Cerebellar cortex (tissue), 1 donor: ENCODE measurements around the gene UPK3BL1.
A peak's percentile ranks its signal among the peaks of the same experiment; 100 is the strongest.
"Not testable (repeated sequence)": the region's sequence is repeated elsewhere in the genome, so short reads cannot be mapped to it uniquely, and the experiment has no call there.

ENCODE experiments used
- DNase-seq: peaks from one replicate; pipeline ENCODE4 v3.0.0-alpha.2; 2015; ENCODE audit warnings: low spot score

The UPK3BL1 gene

DNA sequence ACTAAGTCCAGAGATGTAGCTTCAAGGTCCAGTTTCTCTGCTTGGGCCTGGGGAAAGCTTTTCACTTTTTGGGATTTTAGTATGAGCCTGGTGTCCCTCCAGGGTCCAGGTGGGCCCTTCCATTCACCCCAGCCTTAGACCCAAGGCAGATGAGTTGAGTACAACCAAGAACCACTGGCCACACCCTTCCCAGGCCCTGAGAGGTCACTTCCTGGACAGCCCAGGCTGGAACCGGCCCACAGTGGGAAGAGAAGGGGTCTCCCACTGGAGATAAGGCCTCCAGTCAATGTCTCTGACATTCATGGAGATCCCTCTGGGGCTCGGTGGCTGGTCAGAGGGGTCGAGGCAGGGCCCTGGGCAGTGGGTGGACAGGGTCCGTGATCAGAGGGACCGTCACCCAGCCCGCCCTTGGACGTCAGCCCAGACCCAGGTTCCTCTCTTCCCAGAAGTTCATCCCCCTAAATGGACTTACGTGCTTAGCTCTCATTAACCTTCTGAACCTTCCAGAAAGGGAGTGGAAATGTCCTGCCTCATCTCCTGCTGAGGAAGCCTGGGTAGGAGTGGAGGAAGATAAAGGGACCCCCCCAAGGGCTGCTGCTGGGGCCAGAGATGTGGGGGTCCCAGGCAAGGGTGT is 15.2 kb downstream of the UPK3BL1 start:
- not testable (repeated sequence) for DNase-seq

DNA sequence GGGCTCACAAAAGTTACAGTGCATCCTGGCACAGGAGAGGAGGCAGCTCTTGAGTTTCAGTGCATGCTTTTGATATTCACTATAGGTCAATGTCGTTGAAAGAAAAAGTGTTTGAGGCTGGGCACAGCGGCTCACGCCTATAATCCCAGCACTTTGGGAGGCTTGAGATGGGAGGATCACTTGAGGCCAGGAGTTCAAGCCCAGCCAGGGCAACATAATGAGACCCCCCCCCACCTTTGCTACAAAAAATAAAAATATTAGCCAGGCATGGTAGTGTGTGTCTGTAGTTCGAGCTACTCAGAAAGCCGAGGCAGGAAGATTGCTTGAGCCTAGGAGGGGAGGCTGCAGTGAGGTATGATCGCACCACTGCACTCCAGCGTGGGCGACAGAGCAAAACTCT is 24.5 kb downstream of the UPK3BL1 start:
- DNase-seq, result not testable (repeated sequence)

DNA sequence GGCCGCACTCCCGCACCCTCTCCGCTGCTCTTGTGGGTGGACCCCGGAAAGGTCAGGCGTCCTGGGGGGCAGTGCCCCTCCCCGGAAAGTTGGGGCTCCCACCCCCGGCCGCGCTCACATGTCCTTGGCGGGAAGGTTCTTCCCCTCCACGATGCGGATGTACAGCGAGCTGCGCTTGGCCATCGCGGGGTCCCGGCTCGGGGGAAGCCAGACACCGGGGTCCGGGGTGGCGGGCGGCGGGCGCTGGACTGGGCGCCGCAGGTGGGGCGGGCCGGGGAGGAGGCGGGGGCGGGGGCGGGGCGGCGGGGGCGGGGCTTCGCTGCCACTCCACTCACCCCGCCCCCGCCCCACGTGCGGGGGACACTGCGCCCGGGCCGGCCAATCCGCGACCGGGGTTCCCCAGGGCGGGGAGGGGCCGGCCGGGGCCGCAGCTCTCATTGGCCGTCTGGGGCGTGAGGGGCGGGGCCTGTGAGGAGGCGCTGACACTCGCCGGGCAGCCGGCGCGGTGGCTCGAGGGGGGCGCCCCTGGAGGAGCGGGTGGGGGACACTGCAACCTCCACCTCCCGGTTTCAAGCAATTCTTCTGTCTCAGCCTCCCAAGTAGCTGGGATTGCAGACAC is 26.0 kb downstream of the UPK3BL1 start, which contains the start of gene RASA4:
TSS of gene RASA4 (minus strand) at position 250 of the 619 bp plus-strand sequence. CDS start at position 183, 67 bp downstream.
- DNase-seq, result peak; percentile 2

DNA sequence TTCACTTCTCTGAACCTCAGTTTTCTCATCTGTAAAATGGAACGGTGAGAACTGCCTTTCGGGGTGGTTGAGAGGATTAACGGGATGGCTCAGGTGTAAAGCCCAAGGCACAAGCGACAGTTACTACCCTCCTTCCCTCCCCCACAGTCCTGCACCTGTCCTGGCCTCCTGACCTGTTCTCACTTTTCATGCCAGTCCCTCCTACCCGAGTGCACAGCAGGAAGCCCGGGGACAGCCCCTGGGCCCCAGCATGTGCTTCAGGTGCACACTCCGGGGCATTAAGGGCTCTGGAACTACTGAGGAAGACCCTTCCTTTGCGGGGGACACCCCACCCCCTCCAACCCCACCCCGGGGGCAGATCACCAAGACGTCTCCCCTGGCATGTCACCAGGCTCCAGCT is 26.7 kb downstream of the UPK3BL1 start:
- DNase-seq, result not testable (repeated sequence)

DNA sequence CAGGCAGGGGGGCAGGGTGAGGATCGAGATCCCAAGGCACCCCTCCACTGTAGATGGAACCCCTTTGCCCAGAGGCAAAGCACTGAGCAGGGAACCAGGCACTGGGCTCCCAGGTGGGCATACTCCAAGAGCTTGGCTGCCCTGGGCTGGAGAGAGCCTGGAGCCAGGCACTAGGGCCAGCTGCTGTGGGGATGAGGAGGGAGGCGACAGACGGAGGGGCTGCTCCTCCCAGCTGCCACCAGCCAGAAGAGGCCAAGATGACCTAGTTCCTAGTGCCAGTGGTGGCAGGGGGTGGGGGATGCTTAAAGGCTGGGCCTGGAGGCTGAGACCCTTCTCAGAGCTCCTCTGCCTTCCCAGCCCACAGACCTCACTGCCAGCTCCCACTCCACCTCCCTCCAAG is 27.7 kb downstream of the UPK3BL1 start:
- not testable (repeated sequence) for DNase-seq

DNA sequence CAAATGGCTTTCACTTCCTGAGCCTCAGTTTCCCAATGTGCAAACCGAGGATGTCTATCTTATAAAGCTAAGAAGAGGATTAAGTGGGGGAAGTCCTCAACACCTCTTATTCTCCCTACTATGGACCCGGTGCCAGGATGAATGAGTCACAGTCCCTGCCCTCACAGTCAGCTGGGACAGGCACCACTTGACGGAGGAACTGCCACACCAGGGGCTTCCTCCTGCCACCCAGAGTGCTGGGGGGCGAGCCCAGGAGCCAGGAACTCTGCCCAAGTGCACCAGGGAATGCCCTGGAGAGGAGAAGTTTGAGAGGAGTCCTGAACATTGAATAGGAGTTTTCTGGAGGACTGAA is 28.3 kb downstream of the UPK3BL1 start:
- DNase-seq, result not testable (repeated sequence)

DNA sequence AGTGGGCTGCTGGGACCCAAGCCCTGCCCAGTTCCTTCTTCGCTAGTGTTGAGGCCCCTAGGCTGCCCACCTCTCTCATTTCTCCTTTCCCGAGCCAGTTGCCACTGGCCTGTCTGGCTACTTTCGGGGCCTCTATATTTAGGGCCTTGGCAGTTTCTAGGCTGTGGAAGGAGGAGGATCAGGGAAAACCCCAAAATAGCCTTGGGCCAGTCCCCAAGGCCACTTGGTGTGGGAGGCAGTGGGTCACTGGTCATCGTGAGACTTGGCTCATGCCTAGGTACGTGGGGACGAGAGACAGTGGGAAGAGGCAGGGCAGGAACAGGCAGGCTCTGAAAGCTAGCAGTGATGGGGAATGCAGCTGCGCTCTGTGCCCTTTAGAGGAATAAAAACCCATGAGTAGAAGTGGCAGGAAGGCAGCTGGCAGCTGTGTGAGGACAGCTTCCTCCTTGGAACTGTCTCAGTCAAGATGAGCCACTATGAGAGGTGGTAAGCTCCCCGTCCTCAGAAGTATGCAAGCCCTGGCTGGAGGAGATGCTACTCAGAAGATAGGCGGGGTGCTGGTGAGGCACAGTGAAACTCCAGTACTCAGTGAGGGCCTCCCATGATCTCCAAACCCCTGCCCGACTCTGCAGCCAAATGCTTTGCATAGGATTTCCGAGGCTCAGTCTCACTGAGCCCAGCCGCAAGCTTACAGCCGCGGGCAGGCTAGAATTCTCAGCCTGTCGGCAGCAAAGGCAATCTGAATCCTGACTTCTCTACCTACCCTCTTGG is 28.8 kb downstream of the UPK3BL1 start:
- not testable (repeated sequence) for DNase-seq

DNA sequence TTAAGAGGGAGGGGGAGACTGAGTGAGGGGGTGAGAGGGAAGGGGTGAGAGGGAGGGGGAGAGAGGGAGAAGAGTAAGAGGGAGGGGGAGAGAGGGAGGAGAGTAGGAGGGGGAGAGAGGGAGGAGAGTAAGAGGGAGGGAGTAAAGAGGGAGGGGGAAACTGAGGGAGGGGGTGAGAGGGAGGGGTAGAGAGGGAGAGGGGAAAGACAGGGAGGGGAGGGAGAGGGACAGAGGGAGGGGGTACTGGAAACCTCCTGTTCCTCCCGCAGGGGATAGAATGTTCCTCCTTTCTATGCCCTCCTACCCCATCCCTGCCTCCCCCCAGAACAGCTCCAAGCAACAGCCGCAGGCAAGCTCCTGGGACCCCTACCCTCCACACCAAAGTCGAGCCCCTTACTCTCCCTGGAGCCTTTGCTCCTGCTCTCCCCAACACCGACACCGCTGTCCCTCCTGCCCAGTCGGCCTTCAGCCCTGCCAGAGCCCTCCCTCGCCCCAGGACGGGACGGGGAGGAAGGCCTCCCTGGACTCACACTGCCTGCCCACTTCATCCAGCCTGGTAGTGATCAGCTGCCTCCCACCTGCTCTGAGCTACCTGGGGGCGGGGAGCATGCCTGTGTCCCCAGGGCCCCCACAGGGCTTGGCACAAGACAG is 30.8 kb downstream of the UPK3BL1 start:
- peak; percentile 9 for DNase-seq

DNA sequence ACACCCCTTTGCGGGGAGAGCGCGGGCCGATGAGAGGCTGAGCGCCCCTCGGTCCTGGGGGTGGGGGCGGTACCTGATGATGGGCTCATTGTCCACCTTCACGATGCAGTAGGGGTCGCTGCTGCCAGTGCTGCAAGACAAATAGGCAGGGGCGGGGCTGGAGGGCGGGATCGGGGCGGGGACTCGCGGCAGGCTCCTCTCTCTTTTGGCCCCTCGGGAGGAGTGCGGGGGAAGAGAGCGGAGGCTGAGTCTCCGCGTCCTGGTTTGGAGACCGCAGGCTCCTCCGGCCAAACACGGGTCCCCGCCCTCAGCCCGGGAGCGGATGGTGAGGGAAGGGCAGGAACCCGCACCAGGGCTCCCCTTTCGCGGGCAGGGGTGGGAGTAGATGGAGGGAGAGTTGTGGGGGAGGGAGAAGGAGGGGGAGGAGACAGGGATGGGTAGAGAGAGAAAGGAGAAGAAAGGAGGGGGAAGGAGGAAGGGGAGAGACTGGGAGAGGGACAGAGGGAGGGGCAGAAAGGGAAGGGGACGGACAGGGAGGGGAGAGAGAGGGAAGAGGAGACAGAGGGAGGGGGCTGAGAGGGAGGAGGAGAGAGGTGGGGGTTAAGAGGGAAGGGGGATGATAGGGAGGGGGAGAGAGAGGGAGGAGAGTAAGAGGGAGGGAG is 31.4 kb downstream of the UPK3BL1 start:
- not testable (repeated sequence) for DNase-seq

DNA sequence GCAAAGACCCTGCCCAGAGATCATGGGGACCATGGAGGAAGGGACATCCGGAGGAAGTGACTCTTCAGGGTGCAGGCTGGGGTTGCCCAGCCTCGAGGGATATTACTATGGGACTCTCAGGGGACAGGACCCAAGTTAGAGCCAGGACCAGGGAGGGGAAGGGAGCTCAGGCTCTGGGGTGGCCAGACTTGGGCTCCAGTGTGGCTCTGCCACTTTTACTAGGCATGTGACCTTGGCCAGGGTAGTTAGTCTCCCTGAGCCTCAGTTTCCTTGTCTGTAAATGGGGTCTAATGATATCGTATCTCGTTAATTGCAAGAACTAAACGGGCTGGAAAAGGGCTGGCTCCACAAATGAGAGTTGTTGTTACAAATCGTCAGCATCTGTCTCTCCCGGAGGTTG is 32.1 kb downstream of the UPK3BL1 start:
- DNase-seq, result not testable (repeated sequence)

DNA sequence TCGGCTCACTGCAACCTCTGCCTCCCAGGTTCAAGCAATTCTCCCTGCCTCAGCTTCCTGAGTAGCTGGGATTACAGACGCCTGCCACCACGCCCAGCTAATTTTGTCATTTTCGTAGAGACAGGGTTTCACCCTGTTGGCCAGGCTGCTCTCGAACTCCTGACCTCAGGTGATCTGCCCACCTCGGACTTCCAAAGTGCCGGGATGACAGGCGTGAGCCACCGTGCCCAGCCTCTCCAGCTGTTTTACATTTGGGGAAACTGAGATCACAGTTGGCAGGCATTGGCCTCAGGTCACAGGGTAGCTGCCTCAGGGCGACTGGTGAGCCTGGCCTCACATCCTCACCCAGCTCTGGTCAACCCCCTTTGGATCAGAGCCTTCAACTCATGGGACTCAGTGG is 32.9 kb downstream of the UPK3BL1 start:
- not testable (repeated sequence) for DNase-seq

DNA sequence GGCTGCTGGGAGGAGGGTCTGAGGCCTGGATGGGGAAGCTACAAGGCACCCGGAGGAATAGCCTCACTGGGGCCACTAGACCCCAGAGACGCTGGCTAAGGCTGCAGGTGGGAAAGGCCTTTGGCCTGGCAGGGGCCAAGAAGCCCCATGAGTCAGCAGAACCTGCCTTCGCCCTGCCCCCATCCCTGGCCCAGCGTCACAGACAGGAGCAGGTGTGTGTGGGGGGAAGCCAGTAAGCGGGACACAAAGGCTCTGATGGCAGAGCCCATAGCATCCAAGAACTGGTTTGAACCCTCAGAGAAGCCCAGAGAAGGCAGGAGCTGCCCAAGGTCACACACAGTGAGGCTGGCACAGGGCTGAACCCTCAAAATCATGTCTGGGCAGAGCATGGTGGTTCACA is 35.7 kb downstream of the UPK3BL1 start:
- DNase-seq, result not testable (repeated sequence)

DNA sequence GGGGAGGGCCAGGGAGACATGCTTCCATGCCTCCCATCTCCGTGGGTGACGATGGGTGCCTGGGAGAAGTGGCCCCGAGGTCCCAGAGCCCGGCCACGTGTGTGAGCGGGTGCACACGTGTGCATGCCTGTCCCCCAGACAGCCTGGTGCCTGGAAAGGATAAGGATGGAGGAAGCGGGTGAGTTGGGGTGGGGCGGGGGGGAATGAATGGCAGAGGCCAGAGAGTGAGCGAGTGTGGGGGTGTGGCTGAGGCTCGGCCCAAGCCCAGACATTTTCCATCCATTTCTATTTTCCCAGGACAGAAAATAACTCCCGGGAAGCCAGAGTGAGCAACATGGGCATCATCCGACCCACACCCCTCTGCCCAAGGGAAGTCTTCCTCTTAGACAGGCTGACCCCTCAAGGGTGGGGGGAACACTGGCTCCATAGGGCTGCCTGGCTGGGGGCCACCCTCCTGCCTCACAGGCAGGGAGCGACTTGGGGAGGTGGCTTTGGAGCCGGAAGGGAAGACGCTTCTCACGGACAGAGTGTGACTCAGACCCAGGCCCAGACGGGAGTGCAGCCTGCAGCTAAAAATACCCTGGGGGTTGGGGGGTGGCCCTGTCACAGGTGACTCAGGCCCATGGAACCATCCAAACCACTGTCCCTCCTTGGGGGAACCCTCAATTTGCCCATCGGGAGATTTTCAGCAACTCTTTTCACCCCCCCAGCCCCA is 38.0 kb downstream of the UPK3BL1 start:
- not testable (repeated sequence) for DNase-seq

DNA sequence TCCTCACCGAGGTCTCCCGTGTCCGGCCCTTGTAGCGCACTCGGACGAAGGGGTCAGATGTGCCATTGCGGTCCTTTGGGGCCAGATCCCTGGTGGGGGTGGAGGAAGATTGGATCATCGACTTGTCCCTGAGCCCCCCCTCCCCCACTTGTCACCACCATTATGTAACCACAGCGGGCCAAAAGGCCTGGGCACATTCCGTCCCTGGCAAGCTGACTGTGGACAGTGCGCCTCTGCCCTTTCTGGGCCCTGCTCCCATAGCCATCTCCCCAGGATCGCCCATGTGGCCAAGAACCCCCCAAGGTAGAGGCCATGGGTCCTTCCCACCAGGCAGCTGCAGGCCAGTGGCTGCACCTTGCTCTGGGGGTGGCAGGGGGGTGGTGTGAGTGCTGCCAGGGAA is 40.3 kb downstream of the UPK3BL1 start:
- not testable (repeated sequence) for DNase-seq

DNA sequence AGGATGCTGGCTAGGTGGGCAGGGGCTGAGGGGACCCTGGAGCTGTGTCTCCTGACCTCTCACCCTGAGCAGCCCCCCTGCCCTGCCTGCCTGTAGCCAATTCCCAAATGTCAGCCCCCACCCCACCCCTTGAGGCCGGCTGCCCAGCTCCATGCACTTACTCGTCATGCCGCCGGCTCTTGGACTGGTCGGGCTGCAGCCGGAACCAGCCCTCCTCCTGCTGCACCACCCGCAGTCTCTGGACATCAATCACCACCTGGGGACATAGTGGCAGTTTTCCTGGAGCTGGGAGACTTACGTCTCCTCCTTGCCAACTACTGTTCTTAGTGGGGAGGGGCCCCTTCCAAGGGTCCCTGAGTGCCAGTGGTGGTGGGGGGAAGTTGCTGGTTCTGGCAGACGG is 42.9 kb downstream of the UPK3BL1 start:
- not testable (repeated sequence) for DNase-seq

DNA sequence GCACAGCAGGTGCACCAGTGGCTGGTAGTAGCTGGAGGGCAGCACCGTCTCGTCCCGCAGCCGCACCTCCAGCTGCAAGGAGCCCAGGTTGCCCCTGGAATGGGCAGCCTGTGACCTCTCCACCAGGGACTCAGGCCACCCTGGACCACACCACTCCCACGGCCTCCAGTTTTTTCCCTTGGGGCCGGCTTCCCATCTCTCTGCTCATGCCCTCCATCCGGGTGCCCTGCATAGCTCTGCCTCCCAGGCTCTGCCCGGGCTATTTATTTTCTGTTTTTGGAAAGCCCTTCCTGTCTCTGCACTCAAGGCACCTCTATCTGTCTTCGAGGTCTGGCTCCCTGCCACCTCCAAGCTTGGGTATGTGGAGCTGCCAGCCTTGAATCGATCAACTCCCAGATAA is 46.6 kb downstream of the UPK3BL1 start:
- not testable (repeated sequence) for DNase-seq

DNA sequence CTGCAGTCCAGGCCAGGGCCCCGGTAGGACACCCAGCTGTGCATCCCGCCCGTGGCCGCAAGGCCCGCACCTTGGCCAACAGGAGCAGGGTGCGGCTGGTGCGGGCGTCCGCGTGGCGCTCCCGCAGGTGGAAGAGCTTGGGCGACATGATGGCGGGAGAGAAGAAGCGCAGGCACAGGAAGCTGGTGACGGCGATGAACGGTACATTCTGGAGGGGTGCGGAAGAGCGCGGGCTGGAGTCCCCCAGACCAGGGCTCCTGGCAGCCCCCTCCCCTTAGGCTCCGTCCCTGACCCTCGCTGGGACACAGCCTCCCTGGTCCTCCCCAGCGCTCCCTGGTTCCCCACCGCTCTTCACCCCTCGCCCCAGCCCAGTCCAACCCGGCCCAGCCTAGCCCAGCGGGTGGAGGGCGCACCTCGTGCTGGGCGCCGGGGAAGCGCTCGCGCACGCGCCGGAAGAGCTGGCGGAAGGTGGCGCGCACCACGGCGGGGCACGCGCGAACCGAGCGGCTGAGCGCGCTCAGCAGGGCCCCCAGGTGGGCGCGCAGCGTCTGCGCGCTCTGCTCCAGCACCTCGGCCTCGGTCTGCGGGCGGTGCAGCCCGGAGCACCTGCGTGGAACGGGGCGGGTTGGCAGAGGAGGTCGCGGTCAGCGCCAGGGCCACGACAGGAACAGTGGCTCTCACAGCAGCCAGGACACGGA is 48.8 kb downstream of the UPK3BL1 start:
- DNase-seq, result not testable (repeated sequence)

DNA sequence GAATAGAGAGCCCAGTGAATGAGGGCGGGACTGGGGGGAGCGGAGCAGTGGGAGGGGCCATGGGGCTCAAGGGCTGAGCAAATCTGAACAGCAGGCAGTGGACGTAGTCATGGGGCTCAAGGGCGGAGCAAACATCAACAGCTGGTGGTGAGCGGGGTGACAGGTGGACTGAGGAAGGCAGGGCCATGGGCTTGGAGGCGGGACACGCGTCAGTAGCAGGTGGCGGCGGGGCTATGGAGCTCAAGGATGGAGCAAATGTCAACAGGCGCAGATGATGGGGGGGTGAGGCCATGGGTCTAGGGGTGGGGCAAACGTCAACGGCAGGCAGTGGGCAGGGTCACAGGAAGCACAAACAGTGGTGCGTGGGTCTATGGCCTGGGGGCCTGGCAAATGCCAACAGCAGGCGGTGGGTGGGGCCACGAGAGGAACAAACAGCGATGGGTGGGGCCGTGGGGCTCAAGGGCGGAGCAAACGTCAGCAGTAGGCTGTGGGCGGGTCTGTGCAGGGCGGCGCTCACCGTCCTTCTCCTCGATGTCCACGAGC is 50.0 kb downstream of the UPK3BL1 start:
- not testable (repeated sequence) for DNase-seq

DNA sequence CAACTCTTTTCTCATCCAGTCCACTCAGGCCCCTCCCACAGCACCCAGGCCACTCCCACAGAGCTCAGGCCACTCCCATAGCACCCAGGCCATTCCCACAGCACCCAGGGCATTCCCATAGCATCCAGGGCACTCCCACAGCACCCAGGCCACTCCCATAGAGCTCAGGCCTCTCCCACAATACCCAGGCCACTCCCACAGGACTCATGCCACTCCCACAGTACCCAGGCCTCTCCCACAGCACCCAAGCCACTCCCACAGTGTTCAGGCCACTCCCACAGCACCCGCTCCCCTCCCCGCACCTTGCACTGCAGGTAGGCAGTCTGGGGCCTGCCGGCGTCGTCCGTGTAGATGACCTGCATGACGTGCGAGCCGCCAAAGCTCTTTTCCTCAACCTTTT is 52.7 kb downstream of the UPK3BL1 start:
- not testable (repeated sequence) for DNase-seq
